ENCODE measurements around the gene PAX7.
"Not testable (repeated sequence)": the region's sequence is repeated elsewhere in the genome, so short reads cannot be mapped to it uniquely, and the experiment has no call there.

PAX7 gene

DNA sequence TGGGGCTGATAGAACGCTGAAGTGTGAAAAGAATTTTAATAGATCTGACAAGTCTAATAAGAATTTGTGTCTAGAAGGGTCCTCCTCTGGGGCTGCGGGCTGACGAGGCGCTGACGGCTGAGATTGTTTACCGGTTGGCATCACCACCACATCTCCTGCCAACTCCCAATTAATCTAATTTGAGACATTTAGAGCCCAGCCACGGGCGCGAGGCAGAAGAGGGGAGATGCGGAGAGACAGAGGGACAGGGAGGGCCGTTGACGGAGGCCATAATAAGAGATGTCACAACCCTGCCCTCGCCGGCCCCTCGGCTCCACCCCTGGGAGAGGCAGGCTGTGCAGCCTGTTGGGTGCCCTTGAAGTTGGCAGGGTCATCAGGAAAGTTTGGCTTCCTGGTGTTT is 109.3 kb downstream of the PAX7 start:
- Histone ChIP-seq H3K9me3 (ENCODE audit: insufficient read depth, low read length) (no peaks in the 10 kb centered on the region), H3K4me3 (ENCODE audit: insufficient read depth, low read length, poor library complexity, severe bottlenecking) (no peak overlapping the region), H4K20me1 (ENCODE audit: low read depth, low read length) (no peaks in the 10 kb centered on the region), H3K27ac (ENCODE audit: low read depth, low read length) (no peak overlapping the region), H3K79me2 (ENCODE audit: insufficient read depth, low read length) (no peaks in the 10 kb centered on the region), H3F3A (ENCODE audit: insufficient read depth) (no peaks in the 10 kb centered on the region), H3K9ac (ENCODE audit: low read length) (no peak overlapping the region), H3K36me3 (ENCODE audit: low read length) (no peaks in the 10 kb centered on the region), H2AFZ (ENCODE audit: low read depth, low read length, severe bottlenecking) (no peak overlapping the region), H3K9me2 (replicated peaks; ENCODE audit: insufficient read depth, low read length) (no peaks in the 10 kb centered on the region), H3K4me2 (ENCODE audit: low read depth, low read length, poor library complexity, severe bottlenecking) (no peak overlapping the region), H3K27me3 (ENCODE audit: low read length) (no peaks in the 10 kb centered on the region)
- no peak for TF ChIP-seq CTCF (IDR thresholded peaks at IDR 0.05; ENCODE audit: insufficient read depth, low read length, poor library complexity, severe bottlenecking)
- no peak for TF ChIP-seq EZH2phosphoT487 (conservative IDR thresholded peaks at IDR 0.05; ENCODE audit: low read length)

- Histone ChIP-seq H3K4me3 (ENCODE audit: insufficient read depth, low read length, poor library complexity, severe bottlenecking) (no peak overlapping the region), H3K4me2 (ENCODE audit: low read depth, low read length, poor library complexity, severe bottlenecking) (no peak overlapping the region), H3K9me2 (replicated peaks; ENCODE audit: insufficient read depth, low read length) (no peaks in the 10 kb centered on the region), H3K27ac (ENCODE audit: low read depth, low read length) (no peak overlapping the region), H3K79me2 (ENCODE audit: insufficient read depth, low read length) (no peaks in the 10 kb centered on the region), H3K27me3 (ENCODE audit: low read length) (no peaks in the 10 kb centered on the region), H3K9me3 (ENCODE audit: insufficient read depth, low read length) (no peaks in the 10 kb centered on the region), H3F3A (ENCODE audit: insufficient read depth) (no peaks in the 10 kb centered on the region), H3K9ac (ENCODE audit: low read length) (no peak overlapping the region), H4K20me1 (ENCODE audit: low read depth, low read length) (no peaks in the 10 kb centered on the region), H2AFZ (ENCODE audit: low read depth, low read length, severe bottlenecking) (no peak overlapping the region), H3K36me3 (ENCODE audit: low read length) (no peaks in the 10 kb centered on the region)
- TF ChIP-seq EZH2phosphoT487 (conservative IDR thresholded peaks at IDR 0.05; ENCODE audit: low read length) = no peak
- TF ChIP-seq CTCF (IDR thresholded peaks at IDR 0.05; ENCODE audit: insufficient read depth, low read length, poor library complexity, severe bottlenecking) = no peak
Measured at GRCh38 chr1:18740617-18741016, 110.0 kb downstream of the PAX7 start.

DNA sequence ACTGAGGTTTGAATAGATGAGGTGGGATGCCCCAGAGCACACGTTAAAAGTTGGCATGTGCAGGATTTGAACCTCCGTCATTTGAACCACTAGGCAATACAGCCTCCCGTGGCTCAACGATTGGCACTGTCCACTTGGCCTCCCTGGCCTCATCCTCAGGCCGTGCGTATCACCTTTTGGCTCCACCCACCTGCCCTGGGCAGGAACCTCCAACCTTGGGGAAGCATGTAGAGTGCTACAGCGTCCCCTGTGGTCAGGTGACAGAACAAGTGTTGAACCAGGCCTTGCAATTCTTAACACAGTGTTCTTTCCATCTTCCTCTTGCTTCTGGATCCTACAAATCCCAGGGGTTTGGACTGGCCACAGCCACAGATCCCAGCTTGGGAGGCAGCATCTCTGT is 112.6 kb downstream of the PAX7 start:
- Histone ChIP-seq H3K9ac (ENCODE audit: low read length) (no peak overlapping the region), H3K9me3 (ENCODE audit: insufficient read depth, low read length) (no peaks in the 10 kb centered on the region), H3K4me3 (ENCODE audit: insufficient read depth, low read length, poor library complexity, severe bottlenecking) (no peak overlapping the region), H3K9me2 (replicated peaks; ENCODE audit: insufficient read depth, low read length) (no peaks in the 10 kb centered on the region), H3F3A (ENCODE audit: insufficient read depth) (no peaks in the 10 kb centered on the region), H4K20me1 (ENCODE audit: low read depth, low read length) (no peaks in the 10 kb centered on the region), H3K79me2 (ENCODE audit: insufficient read depth, low read length) (no peaks in the 10 kb centered on the region), H3K27me3 (ENCODE audit: low read length) (no peaks in the 10 kb centered on the region), H3K36me3 (ENCODE audit: low read length) (no peaks in the 10 kb centered on the region), H2AFZ (ENCODE audit: low read depth, low read length, severe bottlenecking) (no peak overlapping the region), H3K4me2 (ENCODE audit: low read depth, low read length, poor library complexity, severe bottlenecking) (no peak overlapping the region), H3K27ac (ENCODE audit: low read depth, low read length) (no peak overlapping the region)
- TF ChIP-seq CTCF (IDR thresholded peaks at IDR 0.05; ENCODE audit: insufficient read depth, low read length, poor library complexity, severe bottlenecking) (no peak), EZH2phosphoT487 (conservative IDR thresholded peaks at IDR 0.05; ENCODE audit: low read length) (no peak)

- H3K27me3 ChIP-seq (ENCODE audit: low read length); H3K79me2 ChIP-seq (ENCODE audit: insufficient read depth, low read length); H3K4me3 ChIP-seq (ENCODE audit: insufficient read depth, low read length, poor library complexity, severe bottlenecking); H3K4me2 ChIP-seq (ENCODE audit: low read depth, low read length, poor library complexity, severe bottlenecking); H3K27ac ChIP-seq (ENCODE audit: low read depth, low read length); H3K9me3 ChIP-seq (ENCODE audit: insufficient read depth, low read length); H3K9me2 ChIP-seq (replicated peaks; ENCODE audit: insufficient read depth, low read length); H3F3A ChIP-seq (ENCODE audit: insufficient read depth); H4K20me1 ChIP-seq (ENCODE audit: low read depth, low read length); H3K36me3 ChIP-seq (ENCODE audit: low read length); H3K9ac ChIP-seq (ENCODE audit: low read length); H2AFZ ChIP-seq (ENCODE audit: low read depth, low read length, severe bottlenecking): not testable (repeated sequence)
Measured at GRCh38 chr1:18744381-18744780, 113.7 kb downstream of the PAX7 start.
